ENCODE results near the gene FOXN3.

GRCh38 chr14:89435892-89436656 is 19.0 kb upstream of the FOXN3 start:
- no peak for TF ChIP-seq CTCF (conservative IDR thresholded peaks at IDR 0.05; ENCODE audit: low read length)
- no peak for TF ChIP-seq EZH2phosphoT487 (IDR thresholded peaks at IDR 0.05; ENCODE audit: borderline replicate concordance)
